Glutamatergic neuron (in vitro differentiated cells): ENCODE data around the gene ZNF320. TPM values are rescaled to one million over a fixed set of nuclear protein-coding genes. Genes with fewer than 3 reads are reported as not detected.
"Not testable (repeated sequence)": the region's sequence is repeated elsewhere in the genome, so short reads cannot be mapped to it uniquely, and the experiment has no call there.

Experiments used
- DNase-seq: peaks from one replicate; pipeline ENCODE4 v3.0.0; 2022
- H3K27ac Mint-ChIP-seq: one replicate; pipeline ENCODE4 v1.8.0; 2020; ENCODE audit warnings: mild to moderate bottlenecking, mixed read lengths, inconsistent platforms; ENCODE audit not compliant: unreplicated experiment
- H3K27me3 Mint-ChIP-seq: one replicate; pipeline ENCODE4 v1.8.0; 2020; ENCODE audit warnings: mild to moderate bottlenecking, moderate library complexity, mixed read lengths, inconsistent platforms; ENCODE audit not compliant: unreplicated experiment
- H3K36me3 Mint-ChIP-seq: one replicate; pipeline ENCODE4 v1.8.0; 2020; ENCODE audit warnings: mild to moderate bottlenecking, mixed read lengths, inconsistent platforms; ENCODE audit not compliant: unreplicated experiment
- H3K4me1 Mint-ChIP-seq: one replicate; pipeline ENCODE4 v1.8.0; 2020; ENCODE audit warnings: mild to moderate bottlenecking, low read depth, mixed read lengths, inconsistent platforms; ENCODE audit not compliant: unreplicated experiment
- H3K4me3 Mint-ChIP-seq: one replicate; pipeline ENCODE4 v1.8.0; 2020; ENCODE audit warnings: mild to moderate bottlenecking, mixed read lengths, inconsistent platforms; ENCODE audit not compliant: unreplicated experiment
- H3K9me3 Mint-ChIP-seq: one replicate; pipeline ENCODE4 v1.8.0; 2020; ENCODE audit warnings: mild to moderate bottlenecking, moderate library complexity, mixed read lengths, inconsistent platforms; ENCODE audit not compliant: unreplicated experiment
- long read RNA-seq: library from polyadenylated mRNA; unstranded; transcript quantifications from one replicate; pipeline ENCODE4 v2.0.0, GENCODE V29; 2020; ENCODE audit not compliant: unreplicated experiment
- total RNA-seq: library from RNA; stranded (reverse); fragmentation: NEBNext Ultra II Directional; extraction: Animal tissue kit (Norgen Biotek cat#: 25700); gene quantifications from one replicate; pipeline ENCODE4 v1.2.1, GENCODE V29; 2021; ENCODE audit not compliant: unreplicated experiment
- TF ChIP-seq, protein P1 (sequence below): fragments of 200-600 bp; sonication (generic); IDR thresholded peaks from one replicate; pipeline ENCODE4 v1.5.0; 2021; ENCODE audit not compliant: partially characterized antibody, unreplicated experiment

The ZNF320 gene
- total RNA-seq: 57.6 TPM
- long read RNA-seq, partial matches to known transcripts: 0 of 3 reads
- long read RNA-seq, other reads (novel, unspliced or antisense): 3 of 3 reads

DNA sequence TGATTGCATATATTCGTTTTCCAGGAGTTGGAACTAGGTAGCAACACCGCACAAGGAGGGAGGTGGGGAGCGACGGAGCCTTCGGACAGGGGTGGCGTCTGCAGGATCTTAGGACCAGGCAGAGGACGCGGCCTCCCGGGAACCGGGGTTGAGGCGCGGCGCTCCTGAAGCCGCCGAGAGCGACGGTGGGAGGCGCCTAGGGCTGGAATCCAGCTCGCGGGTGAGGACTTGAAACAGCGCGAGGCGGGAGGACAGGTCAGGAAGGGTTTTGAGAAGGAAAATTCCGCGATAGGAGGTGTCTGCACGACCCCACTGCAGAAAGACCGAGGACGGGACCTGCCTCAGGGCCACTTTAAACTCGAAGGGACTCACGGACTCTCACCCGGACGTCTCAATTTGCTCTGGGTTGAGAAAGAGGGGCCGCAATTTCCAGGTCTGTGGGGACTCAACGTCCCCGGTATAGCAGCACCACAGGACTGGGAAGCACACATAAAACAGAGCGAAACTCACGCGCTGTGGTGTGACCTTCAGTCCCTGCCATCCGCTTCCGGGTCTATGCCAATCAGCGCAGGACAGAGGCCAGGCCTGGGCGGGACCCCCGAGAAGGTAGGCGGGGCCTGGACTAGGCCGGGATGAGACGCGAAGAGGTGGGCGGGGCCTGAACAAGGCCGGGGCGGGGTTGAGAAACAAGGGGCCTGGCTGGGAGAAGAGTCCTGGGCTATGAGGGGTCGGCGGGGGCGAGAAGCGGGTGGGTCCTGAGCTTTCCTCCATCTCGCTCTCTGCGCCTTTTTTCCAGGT, at the start of gene ZNF320:
TSS of gene ZNF320 (minus strand) at position 498 of the 798 bp plus-strand sequence. CDS start 7,380 bp downstream, outside the sequence.
- TF ChIP-seq, protein P1, sequence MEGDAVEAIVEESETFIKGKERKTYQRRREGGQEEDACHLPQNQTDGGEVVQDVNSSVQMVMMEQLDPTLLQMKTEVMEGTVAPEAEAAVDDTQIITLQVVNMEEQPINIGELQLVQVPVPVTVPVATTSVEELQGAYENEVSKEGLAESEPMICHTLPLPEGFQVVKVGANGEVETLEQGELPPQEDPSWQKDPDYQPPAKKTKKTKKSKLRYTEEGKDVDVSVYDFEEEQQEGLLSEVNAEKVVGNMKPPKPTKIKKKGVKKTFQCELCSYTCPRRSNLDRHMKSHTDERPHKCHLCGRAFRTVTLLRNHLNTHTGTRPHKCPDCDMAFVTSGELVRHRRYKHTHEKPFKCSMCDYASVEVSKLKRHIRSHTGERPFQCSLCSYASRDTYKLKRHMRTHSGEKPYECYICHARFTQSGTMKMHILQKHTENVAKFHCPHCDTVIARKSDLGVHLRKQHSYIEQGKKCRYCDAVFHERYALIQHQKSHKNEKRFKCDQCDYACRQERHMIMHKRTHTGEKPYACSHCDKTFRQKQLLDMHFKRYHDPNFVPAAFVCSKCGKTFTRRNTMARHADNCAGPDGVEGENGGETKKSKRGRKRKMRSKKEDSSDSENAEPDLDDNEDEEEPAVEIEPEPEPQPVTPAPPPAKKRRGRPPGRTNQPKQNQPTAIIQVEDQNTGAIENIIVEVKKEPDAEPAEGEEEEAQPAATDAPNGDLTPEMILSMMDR: no peak
- Mint-ChIP-seq H3K27ac (peak within 1 kb of the TSS; percentile 93), H3K4me1 (peaks cover 6% of the 10 kb centered on the region), H3K27me3 (peaks cover 2% of the 10 kb centered on the region), H3K36me3 (no peaks in the 10 kb centered on the region), H3K9me3 (peaks cover 8% of the 10 kb centered on the region), H3K4me3 (peak within 1 kb of the TSS; percentile 91)
- peak; percentile 99 for DNase-seq

DNA sequence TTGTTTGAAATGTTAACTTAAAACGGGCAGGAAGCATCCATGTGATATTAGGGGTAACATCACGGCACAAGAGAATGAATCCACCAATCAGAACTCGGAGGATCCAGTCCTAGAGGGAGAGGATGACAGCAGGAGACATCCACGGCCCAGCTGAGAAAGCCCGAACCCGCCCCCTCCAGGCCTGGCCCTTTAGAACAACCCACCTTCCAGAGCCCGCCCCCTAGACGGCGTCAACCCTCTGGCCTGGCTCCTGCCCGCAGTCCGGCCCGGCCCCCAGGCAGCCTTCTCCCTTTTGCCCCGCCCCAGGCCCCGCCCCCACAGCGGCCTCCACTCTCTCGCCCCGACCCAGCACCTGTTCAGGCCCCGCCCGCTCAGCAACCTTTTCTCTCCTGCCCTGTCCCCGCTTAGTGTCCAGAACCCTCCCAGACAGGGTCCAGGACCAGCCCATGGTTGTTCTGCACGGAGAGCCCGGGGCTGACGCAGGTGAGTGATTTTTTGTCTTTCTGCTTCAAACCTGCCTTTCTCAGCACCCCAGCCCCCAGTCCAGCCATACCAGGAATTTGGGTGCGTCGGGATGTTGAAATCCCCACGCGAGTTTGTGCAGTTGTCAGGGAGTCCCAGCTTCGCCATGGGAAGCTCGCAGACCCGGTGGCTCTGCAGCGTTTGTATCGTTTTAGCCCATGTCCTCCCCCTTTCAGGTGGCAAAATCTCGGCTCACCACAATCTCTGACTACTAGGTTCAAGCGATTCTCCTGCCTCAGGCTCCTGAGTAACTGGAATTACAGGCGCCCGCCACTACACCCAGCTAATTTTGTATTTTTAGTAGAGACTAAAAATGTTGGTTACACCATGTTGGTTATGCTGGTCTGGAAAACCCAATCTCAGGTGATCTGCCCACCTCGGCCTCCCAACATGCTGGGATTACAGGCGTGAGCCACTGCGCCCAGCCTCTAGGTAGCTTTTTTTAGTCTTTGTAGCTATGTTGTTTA, 49.2 kb upstream of the ZNF320 start:
- Mint-ChIP-seq H3K36me3 (peaks cover 34% of the 10 kb centered on the region), H3K27ac (no peak overlapping the region), H3K27me3 (no peaks in the 10 kb centered on the region), H3K4me1 (peaks cover 3% of the 10 kb centered on the region), H3K9me3 (peaks cover 23% of the 10 kb centered on the region), H3K4me3 (peak overlapping the region; percentile 65)
- peak; percentile 65 for DNase-seq
- TF ChIP-seq, protein P1: no peak

DNA sequence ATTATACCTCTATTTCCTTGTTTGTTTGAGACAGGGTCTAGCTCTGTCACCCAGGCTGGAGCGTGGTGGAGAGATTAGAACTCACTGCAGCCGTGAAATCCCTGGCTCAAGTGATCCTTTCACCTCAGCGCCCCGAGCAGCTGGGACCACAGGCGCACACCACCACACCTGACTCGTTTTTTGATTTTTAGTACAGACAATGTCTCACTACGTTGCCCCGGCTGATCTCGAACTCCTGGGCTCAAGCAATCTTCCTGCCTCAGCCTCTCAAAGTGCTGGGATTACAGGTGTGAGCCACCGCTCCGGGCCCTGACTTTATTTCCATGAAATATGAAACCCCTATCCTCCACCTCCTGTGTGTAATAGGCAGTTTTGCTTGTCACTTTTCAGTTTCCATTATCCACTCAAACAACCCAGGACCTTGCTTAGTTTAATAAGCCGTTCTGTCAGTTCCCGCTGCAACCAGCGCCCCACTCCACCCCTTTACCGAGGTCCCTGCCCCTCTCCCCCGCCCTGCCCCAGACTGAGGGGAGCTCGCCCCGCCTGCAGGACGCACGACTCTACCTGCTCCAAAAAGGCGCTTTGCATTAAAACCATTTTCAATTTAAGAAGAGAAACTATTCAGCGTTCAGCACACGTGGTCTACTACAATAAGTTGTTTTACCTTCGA, 48.4 kb upstream of the ZNF320 start:
- peak overlapping the region; percentile 65 for H3K4me3 Mint-ChIP-seq
- no peak for DNase-seq
- H3K27me3 Mint-ChIP-seq: peaks cover 5% of the 10 kb centered on the region
- H3K27ac Mint-ChIP-seq: no peak overlapping the region
- H3K4me1 Mint-ChIP-seq: peaks cover 6% of the 10 kb centered on the region
- peaks cover 26% of the 10 kb centered on the region for H3K36me3 Mint-ChIP-seq
- TF ChIP-seq, protein P1: no peak
- H3K9me3 Mint-ChIP-seq: peaks cover 27% of the 10 kb centered on the region

DNA sequence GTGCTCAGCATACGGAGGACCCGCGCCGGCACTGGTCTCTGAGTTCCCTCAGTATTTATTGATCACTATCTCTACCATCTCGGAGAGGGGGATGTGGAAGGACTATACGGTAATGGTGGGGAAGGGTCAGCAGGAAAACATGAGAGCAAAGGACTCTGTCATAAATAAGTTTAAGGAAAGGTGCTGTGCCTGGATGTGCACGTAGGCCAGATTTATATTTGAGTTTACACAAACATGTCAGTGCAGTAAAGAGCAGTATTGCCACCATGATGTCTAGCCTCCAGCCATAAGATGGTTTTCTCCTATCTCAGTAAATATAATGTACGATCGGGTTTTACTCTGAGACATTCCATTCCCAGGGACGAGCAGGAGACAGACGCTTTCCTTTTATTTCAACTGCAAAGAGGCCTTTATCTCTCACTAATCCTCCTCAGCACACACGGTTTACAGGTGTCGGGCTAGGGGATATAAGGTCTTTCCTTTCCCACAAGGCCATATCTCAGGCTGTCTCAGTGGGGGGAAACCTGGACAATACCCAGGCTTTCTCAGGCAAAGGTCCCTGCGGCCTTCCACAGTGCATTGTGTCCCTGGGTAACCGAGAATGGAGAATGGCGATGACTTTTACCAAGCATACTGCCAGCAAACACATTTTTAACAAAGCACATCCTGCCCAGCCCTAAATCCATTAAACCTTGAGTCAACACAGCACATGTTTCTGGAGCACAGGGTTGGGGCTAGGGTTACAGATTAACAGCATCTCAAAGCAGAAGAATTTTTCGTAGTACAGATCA, 47.5 kb upstream of the ZNF320 start:
- not testable (repeated sequence) for H3K27me3 Mint-ChIP-seq, H3K4me3 Mint-ChIP-seq, DNase-seq, H3K27ac Mint-ChIP-seq, H3K4me1 Mint-ChIP-seq
- H3K36me3 Mint-ChIP-seq: peaks cover 17% of the 10 kb centered on the region
- peaks cover 25% of the 10 kb centered on the region for H3K9me3 Mint-ChIP-seq
